GM19043 (cell line): Measurements from ENCODE around the gene ATF6.
"Not testable (repeated sequence)": the region's sequence is repeated elsewhere in the genome, so short reads cannot be mapped to it uniquely, and the experiment has no call there.

Experiments used
- ATAC-seq: cut with Tn5 transposase; IDR thresholded peaks from one replicate; pipeline ENCODE4 v1.9.1; 2021; ENCODE audit warnings: low read depth; ENCODE audit not compliant: unreplicated experiment

Gene ATF6

DNA sequence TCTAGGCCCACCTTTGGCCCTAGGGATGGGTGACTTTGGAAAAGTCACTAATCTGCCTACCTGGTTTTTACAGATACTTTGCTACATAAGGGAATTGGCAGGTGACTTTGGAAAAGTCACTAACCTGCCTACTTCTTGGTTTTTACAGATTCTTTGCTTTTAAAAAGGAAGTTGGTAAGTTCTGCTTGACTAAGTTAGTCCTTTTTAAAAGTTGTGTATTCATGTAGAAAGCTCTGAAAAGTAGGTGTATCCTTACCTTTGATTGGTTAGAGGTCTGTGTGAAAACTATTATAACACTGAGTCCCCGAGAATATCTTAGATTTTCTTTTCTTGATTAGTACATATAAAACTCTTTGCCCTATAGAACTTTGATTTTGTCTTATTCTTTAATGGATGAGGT lies 12.4 kb downstream of the ATF6 start:
- no peak for ATAC-seq

DNA sequence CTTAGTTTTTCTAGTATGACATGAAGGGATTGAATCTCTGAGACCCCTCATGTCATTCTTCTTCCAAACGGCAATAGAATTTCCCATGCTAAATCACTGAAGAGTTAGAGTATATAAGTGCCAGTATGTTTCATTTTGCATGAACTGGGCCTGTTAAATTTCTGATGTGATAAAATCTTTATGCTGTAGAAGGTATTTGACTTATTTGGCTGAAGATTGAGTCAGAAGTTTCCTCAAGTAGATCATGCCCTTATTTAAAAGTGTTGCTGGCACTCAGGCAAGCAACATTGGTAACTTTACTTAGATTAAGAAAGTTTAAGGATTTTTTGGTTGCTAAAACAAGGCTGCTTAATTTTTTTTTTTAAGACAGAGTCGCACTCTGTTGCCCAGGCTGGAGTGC lies 13.3 kb downstream of the ATF6 start:
- no peak for ATAC-seq

DNA sequence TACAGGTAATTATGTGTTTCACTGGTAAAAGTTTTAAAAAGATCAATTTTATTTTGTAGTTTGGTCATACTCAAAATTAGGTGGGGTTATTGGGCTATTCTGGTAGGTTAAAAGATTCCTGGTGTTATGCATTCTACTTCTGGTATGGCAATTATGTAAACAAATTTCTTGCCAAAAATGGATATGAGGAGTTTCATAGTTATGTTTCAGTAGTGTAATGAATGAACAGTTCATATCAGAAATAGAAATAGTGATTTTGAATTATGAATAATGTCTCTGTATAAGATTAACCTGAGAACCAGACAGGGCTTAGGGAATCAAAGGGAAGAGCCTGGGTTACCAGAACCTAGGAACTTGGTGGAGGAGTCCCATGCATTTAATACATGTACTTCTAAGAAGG lies 15.9 kb downstream of the ATF6 start:
- ATAC-seq: no peak

DNA sequence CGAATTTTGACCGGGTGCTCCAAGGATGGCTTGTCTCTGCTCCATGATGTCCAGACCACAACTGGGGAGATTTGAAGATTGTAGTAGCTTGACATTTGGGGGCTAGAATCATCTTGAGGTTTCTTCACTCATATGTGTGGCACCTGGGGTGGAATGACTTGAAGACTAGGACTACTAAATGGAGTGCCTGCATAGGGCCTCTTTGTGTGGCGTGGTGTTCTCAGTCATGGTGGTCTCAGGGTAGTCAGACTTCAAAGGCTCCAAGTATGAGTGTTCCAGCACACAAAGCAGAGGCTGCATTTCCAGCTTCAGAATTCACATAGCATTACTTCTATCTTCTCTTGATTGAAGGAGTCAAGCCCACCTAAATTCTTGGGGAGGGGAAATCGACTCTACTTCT lies 16.8 kb downstream of the ATF6 start:
- no peak for ATAC-seq

DNA sequence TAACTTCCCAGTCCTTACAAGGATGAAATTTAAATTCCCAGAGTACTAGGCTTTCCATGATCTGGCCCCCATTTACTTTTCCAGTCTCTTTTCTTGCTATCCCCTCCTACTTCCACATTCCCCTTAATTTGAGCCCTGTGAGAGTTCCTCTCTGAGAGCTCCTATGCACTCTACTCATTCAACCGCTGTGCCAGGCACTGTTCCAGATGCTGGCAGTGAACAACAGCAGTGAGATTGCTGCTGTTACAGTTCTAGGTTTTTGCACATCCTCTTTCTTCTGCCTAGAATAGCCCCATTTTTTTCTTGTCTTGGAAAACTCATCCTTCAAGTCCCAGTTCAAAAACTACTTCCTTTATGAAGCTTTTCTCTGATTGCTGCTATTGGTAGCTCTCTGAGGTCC lies 18.8 kb downstream of the ATF6 start:
- ATAC-seq: no peak

DNA sequence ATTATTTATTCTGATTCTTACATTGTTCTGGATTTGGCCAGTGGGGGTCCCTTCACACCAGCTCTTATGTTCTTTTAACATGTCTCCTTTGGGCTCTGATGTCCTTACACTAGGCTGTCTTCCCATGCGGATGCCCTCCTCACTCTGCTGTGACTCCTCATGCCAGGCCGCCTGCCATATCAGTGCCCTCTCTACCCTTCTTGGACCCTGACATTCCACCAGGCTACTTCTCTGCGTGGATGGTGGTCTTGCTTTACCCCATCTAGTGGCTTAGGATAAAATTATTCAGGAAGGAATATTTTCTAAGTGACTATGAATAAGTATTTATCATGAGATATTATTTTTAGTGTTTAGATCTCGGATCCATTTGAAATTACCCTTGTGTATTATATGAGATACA lies 21.2 kb downstream of the ATF6 start:
- no peak for ATAC-seq

DNA sequence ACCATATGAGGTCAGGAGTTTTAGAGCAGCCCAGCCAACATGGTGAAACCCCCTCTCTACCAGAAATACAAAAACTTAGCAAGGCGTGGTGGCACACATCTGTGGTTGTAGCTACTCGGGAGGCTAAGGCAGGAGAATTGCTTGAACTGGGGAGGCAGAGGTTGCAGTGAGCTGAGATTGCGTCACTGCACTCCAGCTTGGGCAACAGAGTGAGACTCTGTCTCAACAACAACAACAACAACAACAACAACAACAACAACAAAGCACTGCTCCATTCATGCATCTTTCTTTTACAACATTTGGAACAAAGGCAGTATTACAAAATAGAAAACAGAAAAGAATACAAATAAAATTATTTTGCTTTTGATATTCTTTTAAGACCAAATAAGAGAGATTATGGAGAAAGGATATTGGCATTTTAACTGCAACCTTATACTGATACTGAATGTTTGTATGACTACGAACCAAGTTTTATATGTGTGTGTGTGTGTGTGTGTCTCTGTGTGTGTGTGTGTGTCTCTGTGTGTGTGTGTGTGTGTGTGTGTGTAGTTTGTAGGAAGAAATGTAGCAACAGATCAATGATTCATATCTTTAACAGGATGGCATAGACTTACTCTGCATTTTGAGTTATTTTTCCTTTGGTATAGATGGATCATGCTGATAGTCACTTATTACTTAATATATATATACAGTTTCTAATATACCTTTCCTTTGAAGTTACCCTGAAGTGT lies 24.6 kb downstream of the ATF6 start:
- ATAC-seq: no peak

DNA sequence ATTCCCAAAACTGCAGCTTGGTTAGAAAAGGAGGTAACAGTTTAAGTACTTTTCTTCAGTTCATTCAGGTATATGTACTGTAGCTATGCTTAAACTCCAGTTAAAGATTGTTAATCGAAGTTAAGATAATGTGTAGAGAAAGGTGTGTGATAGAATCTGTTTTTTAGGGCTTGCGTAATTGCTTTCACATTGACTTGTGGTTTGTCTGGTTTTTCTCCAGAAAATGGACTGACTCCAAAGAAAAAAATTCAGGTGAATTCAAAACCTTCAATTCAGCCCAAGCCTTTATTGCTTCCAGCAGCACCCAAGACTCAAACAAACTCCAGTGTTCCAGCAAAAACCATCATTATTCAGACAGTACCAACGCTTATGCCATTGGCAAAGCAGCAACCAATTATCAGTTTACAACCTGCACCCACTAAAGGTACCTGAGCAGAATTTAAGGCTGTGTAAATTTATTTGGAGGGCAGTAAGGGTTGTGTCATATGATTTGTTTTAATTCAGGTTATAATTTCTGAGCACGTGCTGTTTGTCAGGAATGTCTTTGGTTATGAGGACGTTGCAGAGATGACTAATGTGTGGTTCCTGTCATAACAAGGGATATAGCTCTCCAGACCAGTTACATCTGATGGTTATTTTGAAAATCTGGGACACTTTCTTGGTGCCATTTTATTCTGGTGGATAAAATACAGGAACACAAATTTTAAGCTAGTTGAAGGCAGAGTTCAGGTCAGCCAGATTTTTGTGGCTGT lies 26.0 kb downstream of the ATF6 start:
- no peak for ATAC-seq

DNA sequence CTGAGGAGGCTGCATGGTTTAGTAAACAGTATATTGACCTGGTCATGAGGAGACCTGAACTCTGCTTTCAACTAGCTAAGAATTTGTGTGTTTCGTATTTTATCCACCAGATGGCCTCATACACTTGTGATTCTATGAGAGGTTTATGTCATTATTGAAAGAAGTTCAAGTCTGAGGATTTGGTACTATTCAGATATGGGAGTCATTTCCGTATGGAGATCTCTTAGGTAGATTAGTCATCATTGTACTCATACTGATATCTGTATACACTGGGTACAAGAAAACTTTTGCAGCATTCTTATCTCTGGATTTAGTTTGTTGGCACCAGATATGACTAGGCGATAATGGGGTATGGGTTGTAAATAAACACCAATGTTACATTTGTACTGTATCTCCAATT lies 26.6 kb downstream of the ATF6 start:
- no peak for ATAC-seq

DNA sequence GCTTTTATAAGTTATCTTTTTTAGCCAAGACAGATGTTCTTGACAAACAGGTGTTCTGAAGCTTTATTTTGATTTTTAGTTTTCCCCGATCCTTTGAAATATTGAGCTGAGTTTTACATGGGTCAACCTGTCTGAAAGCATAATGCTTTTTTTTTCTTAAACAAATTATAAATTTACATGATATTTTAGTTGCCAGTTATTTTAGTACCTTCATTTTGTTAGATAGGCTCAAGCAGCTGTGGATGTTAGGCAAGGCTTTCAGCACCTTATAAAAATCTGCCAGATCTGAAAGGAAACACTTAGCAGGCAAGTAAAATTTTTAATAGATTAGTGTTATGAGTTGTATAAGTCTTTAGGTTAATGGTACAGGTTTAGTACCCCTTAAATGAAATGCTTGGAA lies 33.7 kb downstream of the ATF6 start:
- ATAC-seq: no peak

DNA sequence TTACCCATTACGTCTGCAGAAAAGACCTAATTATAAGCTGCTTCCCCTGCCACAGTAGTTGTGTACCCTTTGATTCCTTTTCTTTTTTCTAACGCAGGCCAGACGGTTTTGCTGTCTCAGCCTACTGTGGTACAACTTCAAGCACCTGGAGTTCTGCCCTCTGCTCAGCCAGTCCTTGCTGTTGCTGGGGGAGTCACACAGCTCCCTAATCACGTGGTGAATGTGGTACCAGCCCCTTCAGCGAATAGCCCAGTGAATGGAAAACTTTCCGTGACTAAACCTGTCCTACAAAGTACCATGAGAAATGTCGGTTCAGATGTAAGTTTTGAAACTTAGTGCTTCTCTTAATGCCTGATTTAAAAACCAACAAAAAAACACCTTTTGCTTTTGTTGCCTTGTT lies 35.8 kb downstream of the ATF6 start:
- ATAC-seq: no peak

DNA sequence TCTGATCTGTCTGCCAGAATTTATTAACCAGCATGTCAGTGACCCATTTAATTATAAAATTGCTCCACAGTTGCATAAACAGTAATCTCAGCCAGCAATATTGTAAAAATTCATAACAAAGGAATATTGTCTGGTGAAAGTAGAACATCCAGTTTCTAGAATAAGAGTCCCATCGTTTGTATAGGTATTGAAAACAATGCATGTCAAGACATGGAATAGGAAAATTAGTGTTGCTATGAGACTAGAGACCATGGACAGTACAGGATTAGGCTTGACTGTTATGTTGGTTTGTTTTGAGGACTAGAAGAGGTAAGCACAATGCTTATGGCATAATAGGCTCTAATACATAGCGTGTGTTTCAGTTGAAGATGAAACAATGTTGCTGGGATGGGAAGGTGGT lies 37.1 kb downstream of the ATF6 start:
- ATAC-seq: no peak

DNA sequence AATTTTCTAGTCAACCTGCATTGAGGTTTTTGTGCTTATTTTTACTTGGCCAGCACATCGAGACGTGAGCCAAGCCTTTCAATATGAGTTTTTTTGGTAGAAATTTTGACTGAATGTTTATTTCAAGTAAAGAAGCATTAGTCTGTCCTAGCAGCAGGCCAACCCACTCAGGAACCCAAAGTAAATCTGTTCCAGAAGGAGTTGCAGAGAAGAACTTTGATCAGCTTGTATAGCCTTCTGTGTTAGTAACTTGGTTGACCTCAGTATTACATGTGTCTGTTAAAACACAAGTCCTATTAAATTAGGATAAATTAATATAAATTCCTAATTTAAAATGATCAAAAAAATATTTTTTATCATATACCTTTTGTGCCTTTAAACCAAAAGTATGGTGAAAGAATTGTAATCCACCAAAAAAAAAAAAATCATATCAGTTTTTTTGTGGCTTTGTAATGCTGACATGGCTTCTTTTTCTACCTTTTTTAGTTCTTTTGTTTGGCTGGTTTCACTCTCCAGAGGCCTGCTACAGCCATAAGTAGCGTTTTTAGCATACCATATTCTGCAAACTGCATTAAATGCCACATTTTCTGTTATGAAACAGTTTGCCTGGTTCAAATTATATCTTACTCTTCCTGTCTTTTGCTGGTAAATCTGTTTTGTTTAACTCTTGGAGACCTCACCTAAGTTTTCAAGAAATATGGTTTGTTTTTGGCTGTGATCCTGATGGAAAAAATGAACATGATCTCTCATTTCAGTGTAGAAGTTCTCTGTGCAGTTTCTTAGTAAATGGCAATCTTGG lies 39.5 kb downstream of the ATF6 start:
- no peak for ATAC-seq

DNA sequence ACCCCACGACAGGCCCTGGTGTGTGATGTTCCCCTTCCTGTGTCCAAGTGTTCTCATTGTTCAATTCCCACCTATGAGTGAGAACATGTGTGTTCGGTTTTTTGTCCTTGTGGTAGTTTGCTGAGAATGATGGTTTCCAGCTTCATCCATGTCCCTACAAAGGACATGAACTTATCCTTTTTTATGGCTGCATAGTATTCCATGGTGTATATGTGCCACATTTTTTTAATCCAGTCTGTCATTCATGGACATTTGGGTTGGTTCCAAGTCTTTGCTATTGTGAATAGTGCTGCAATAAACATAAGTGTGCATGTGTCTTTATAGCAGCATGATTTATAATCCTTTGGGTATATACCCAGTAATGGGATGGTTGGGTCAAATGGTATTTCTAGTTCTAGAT lies 43.1 kb downstream of the ATF6 start:
- ATAC-seq: not testable (repeated sequence)

DNA sequence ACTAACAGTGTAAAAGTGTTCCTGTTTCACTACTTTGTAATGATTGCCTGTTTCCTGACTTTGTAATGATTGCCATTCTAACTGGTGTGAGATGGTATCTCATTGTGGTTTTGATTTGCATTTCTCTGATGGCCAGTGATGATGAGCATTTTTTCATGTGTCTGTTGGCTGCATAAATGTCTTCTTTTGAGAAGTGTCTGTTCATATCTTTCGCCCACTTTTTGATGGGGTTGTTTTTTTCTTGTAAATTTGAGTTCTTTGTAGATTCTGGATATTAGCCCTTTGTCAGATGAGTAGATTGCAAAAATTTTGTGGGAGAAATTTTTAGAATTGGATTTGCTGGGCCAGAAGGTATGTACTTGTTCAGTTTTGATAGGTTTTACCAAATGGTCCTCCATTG lies 43.5 kb downstream of the ATF6 start:
- ATAC-seq: not testable (repeated sequence)

DNA sequence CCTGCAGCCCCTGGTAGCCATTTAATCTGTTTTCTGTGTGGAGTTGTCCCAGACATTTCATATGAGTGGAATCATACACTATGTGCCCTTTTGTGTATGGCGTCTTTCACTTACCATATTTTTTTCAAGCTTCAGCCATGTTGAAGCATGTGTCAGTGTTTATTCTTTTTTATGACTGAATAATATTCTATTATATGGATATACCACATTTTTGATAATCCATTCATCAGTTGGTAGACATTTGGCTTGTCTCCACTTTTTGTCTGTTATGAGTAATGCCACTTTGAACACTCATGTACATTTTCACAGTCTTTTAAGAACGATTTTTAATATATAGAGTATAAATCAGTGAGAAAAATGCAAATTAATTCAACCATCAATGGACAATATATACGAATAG lies 44.7 kb downstream of the ATF6 start:
- ATAC-seq: no peak

DNA sequence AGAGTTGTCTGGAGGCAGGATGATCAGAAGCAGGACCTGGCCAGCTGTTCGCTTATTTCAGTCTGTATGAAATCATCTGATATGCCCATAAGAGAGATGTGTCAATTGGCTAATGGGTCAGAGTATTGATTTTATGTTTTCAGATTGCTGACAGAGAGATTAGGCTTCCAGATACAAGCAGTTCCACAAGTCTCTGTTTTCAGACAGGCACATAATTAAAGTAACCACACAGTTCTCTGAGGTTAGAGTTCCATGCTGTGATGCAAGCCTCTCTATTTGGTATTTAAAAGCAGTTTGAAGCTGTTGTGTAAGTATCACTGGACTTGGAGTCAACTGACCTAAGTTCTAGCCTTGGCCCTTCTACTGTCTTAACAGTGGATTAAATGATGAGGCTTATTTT lies 50.1 kb downstream of the ATF6 start:
- ATAC-seq: no peak

DNA sequence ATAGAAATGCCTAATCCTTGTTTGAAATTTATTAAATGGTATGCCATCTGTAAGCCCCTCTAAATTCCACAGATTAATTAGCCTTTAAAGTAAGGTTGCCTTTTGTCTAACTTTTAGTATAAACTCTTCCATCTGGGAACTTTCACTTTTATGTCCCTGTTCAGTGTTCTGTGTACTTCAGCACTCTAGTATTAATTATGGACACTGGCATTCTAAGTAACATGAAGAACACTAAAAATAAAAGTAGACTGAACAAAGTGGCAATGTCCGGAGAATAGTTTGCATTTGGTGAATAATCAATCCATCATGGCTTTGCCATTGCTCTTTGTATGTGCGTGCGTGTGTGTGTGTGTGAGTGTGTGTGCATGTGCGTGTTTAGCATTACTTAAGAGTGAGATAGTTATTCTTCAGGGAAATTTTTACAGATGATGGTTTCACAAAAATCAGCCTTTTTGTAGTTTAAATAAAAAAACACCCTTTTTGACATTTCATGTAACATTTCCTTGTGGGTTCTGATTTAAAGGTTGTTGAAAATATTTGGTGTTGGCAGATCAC lies 51.1 kb downstream of the ATF6 start:
- ATAC-seq: no peak

DNA sequence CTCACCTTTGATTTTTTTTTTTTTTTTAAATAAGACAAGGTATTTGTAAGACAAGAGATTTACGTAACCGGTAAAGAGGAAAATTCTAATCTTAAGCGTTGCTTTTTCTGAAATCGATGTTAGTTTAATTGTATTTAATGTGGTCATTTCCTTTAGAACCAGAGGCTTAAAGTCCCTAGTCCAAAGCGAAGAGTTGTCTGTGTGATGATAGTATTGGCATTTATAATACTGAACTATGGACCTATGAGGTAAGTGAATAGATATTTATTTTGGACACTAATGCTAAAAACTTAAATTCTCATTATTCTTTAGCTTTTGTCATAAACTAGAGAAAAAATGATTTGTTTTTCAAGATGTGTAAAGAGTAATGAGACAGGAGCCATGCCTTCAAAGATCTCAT lies 54.8 kb downstream of the ATF6 start:
- no peak for ATAC-seq

DNA sequence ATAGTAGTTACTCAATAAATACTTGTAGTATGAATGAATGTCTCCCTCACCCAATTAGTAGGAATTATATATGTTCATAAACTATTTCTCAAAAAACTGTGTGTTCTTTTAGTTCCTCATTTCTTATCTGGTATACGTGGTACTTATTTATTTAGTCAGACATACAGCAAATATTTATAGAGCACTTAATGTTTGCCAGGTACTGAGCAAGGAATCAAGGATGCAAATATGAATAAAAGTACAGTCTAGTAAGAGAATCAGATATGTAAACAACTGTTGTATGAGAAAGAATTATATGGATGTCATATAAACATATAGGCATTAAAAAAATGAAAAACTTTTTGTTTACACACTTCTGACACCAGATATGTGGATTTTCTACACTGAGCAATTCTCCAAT lies 58.5 kb downstream of the ATF6 start:
- no peak for ATAC-seq

DNA sequence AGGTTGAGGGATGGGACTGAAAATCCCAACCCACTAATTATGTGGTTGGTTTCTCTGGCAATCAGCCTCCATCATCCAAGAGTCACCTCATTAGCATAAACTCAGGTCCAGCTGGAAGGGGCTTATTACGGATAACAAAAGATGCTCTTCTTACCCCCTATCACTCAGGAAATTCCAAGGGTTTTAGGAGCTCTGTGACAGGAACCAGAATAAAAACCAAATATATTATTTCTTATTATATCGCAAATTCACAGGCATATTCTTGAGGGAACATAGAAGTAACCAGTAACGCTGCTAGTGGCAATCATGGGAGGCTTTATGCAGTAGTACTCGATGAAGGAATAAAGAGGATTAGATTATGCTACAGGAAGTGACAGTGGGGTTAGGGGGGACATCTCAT lies 59.7 kb downstream of the ATF6 start:
- ATAC-seq: no peak
